ENCODE results near the gene CAMK1. TPM values are rescaled to one million over a fixed set of nuclear protein-coding genes. Genes with fewer than 3 reads are reported as not detected.

The CAMK1 gene
- total RNA-seq, 1 donor from 2014 or later = 35.7 TPM

DNA sequence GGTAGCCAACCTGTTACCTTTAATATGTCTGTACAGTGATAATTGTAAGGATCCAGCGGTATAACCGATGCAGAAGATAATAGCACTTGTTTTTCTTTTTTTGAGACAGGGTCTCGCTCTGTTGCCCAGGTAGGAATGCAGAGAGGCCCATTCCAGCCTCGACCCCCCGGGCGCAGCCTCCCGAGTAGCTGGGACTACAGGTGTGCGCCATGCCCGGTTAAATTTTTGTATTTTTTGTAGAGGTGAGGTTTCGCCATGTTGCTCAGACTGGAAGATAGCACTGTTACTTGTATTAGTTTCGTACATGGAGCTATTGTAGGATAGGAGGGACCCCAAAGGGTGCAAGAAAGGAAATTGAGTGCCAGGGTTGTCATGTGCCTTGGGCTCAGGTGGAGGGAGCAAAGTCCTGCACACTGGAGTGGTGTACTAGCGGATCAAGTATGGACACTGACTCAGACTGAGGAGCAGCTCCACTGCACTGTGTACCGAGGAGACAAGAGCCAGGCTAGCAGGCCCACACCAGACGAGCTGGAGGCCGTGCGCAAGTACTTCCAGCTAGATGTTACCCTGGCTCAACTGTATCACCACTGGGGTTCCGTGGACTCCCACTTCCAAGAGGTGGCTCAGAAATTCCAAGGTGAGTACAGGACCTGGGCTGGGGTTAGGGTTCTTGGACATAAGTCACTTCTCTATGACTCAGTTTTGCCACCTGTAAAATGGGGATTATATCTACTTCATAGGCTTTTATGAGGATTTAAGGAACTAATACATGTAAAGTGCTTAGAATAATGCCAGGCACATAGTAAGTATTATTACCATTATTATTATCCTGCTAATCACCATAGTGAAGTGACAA lies 19.0 kb downstream of the CAMK1 start:
- intact Hi-C loops (cut with DNase I) = no loop called here
- DNase-seq (no peak), ATAC-seq (no peak)
- Histone ChIP-seq H3K27ac (peak overlapping the region; percentile 81), H3K4me1 (peaks cover 26% of the 10 kb centered on the region), H3K9me3 (no peaks in the 10 kb centered on the region), H3K4me3 (peak overlapping the region; percentile 91), H3K36me3 (peaks cover 55% of the 10 kb centered on the region), H3K27me3 (no peaks in the 10 kb centered on the region)
- TF ChIP-seq CTCF (IDR thresholded peaks at IDR 0.05) = no peak

DNA sequence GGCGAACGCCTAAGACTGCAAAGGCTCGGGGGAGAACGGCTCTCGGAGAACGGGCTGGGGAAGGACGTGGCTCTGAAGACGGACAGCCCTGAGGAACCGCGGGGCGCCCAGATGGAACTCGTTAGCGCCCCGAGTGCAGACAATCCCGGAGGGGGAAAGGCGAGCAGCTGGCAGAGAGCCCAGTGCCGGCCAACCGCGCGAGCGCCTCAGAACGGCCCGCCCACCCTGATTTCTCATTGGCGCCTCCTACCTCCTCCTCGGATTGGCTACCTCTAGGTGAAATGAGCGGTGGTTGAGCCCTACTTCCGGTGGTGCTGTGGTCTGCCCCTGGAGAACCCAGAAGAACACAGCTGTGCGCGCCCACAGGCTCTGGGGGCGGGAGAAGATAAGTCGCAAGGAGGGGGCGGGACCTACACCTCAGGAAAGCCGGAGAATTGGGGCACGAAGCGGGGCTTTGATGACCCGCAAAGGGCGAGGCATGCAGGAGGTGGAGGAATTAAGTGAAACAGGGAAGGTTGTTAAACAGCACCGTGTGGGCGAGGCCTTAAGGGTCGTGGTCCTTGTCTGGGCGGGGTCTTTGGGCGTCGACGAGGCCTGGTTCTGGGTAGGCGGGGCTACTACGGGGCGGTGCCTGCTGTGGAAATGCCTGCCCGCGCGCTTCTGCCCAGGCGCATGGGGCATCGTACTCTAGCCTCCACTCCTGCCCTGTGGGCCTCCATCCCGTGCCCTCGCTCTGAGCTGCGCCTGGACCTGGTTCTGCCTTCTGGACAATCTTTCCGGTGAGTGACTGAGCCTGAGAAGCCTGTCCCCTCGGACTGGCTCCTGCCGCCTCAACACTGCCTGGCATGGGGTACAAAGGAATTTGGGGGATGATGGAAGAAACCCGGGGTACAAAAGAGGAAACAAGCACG lies 19.8 kb downstream of the CAMK1 start, which contains the start of gene OGG1:
OGG1 (plus strand) TSS at position 308 of the 911 bp plus-strand sequence; CDS start at position 643, 335 bp downstream.
- H3K27me3 ChIP-seq = no peaks in the 10 kb centered on the region
- peak within 1 kb of the TSS; percentile 81 for H3K27ac ChIP-seq
- no peak for TF ChIP-seq CTCF (IDR thresholded peaks at IDR 0.05)
- intact Hi-C loops (cut with DNase I) = no loop called here
- peak; percentile 98 for ATAC-seq
- peak; percentile 98 for DNase-seq
- H3K36me3 ChIP-seq = peaks cover 61% of the 10 kb centered on the region
- peaks cover 26% of the 10 kb centered on the region for H3K4me1 ChIP-seq
- no peaks in the 10 kb centered on the region for H3K9me3 ChIP-seq
- peak within 1 kb of the TSS; percentile 91 for H3K4me3 ChIP-seq

DNA sequence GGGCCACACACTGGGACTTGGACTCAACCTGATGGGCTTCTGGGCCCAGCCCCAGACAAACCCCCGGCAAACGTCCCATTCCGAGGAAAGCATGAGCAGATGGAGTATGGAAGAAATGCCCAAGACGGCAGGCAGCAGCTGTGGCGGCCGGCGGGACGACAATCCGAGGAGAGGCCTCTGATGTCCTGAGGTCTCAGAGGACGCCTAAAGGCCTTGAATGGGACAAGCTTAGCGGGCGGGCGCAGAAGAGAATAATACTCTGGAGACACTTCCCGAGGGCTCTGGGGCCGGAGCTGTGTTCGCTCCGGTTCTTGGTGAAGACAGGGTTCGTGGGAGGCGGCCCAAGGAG lies 20.5 kb downstream of the CAMK1 start:
- Histone ChIP-seq H3K36me3 (peaks cover 61% of the 10 kb centered on the region), H3K4me1 (peaks cover 19% of the 10 kb centered on the region), H3K4me3 (peak overlapping the region; percentile 91), H3K9me3 (no peaks in the 10 kb centered on the region), H3K27me3 (no peaks in the 10 kb centered on the region), H3K27ac (peak overlapping the region; percentile 81)
- ATAC-seq = no peak
- no peak for DNase-seq
- TF ChIP-seq CTCF (IDR thresholded peaks at IDR 0.05) = no peak
- intact Hi-C loops (cut with DNase I) = no loop called here

GRCh38 chr3:9748031-9748430 lies 21.7 kb downstream of the CAMK1 start:
- intact Hi-C loops (cut with DNase I) = no loop called here
- Histone ChIP-seq H3K27me3 (no peaks in the 10 kb centered on the region), H3K36me3 (peaks cover 69% of the 10 kb centered on the region), H3K9me3 (no peaks in the 10 kb centered on the region), H3K4me3 (no peak overlapping the region), H3K27ac (no peak overlapping the region), H3K4me1 (peaks cover 18% of the 10 kb centered on the region)
- no peak for TF ChIP-seq CTCF (IDR thresholded peaks at IDR 0.05)
- ATAC-seq (no peak), DNase-seq (no peak)

DNA sequence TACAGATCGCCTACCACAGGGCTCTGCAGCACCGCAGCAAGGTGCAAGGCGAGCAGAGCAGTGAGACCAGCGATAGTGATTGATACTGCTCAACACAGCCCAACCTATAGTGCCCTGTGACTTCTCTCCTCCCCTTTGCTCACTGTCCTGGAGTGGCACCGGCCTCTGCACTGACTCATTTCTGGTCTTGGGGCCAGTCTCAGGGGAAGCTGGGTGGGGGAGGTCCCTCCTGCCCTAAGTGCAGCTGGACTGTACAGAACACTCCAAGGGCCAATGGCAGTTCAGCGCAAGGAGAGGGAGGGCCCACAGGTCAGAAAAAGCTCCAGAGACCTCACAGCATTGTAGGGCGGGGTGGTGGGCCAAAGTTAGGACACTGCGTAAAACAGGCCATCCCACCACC lies 22.5 kb downstream of the CAMK1 start:
- Histone ChIP-seq H3K36me3 (peaks cover 69% of the 10 kb centered on the region), H3K4me1 (peaks cover 18% of the 10 kb centered on the region), H3K4me3 (no peak overlapping the region), H3K27ac (no peak overlapping the region), H3K27me3 (no peaks in the 10 kb centered on the region), H3K9me3 (no peaks in the 10 kb centered on the region)
- intact Hi-C loops (cut with DNase I) = no loop called here
- no peak for TF ChIP-seq CTCF (IDR thresholded peaks at IDR 0.05)
- DNase-seq = no peak
- ATAC-seq = no peak

Measured in upper lobe of right lung (tissue), 1 donor.